GM21576 (cell line): ENCODE results near the gene RBM33.
"Not testable (repeated sequence)": the region's sequence is repeated elsewhere in the genome, so short reads cannot be mapped to it uniquely, and the experiment has no call there.

ENCODE experiments used
- ATAC-seq: cut with Tn5 transposase; IDR thresholded peaks from one replicate; pipeline ENCODE4 v1.9.1; 2021; ENCODE audit warnings: mild to moderate bottlenecking, moderate library complexity; ENCODE audit not compliant: unreplicated experiment

RBM33 gene, protein sequence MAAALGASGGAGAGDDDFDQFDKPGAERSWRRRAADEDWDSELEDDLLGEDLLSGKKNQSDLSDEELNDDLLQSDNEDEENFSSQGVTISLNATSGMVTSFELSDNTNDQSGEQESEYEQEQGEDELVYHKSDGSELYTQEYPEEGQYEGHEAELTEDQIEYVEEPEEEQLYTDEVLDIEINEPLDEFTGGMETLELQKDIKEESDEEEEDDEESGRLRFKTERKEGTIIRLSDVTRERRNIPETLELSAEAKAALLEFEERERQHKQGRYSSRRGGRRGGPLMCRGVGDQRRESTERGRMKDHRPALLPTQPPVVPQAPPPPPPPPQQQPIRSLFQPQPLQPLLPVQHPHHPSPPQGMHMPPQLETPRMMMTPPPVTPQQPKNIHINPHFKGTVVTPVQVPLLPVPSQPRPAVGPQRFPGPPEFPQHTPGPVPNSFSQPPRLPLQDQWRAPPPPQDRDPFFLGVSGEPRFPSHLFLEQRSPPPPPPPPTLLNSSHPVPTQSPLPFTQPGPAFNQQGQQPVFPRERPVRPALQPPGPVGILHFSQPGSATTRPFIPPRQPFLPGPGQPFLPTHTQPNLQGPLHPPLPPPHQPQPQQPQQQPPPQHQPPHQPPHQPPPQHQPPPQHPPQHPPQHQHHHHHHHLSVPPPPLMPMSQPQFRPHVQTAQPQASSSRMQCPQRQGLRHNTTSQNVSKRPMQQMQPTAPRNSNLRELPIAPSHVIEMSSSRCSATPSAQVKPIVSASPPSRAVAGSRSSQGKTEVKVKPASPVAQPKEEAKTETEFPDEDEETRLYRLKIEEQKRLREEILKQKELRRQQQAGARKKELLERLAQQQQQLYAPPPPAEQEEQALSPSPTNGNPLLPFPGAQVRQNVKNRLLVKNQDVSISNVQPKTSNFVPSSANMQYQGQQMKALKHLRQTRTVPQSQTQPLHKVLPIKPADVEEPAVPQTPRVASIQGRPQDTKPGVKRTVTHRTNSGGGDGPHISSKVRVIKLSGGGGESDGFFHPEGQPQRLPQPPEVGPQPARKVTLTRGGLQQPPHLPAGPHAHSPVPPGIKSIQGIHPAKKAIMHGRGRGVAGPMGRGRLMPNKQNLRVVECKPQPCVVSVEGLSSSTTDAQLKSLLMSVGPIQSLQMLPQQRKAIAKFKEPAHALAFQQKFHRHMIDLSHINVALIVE

GRCh38 chr7:155644178-155644970 lies at the start of gene RBM33:
TSS of gene RBM33 (plus strand) at chr7:155644661. CDS start at chr7:155644877, 216 bp downstream.
- peak; percentile 72 for ATAC-seq

DNA sequence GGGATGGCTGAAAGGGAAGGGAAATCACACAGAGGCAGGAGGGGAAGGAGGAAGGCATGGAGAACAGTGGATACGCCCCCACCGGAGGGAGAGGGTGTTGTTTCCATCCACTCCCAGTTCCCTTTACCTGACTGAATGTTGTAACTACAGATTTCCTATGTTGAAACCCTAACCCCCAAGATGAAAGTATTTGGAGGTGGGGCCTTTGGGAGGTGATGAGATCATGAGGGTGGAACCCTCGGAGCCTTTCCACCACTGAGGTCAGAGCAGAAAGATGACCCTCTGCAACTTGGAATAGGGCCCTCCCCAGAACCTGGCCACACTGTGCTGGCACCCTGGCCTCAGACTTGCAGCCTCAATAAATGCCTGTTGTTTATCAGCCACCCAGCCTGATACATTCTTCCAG lies 49.5 kb upstream of the RBM33 start:
- ATAC-seq = no peak

- no peak for ATAC-seq
These were observed 46.7 kb upstream of the RBM33 start for GRCh38 chr7:155597753-155598140.

GRCh38 chr7:155598810-155599210 lies 45.7 kb upstream of the RBM33 start:
- peak; percentile 71 for ATAC-seq

GRCh38 chr7:155602156-155602555 lies 42.3 kb upstream of the RBM33 start:
- ATAC-seq = no peak

GRCh38 chr7:155602750-155603149 lies 41.7 kb upstream of the RBM33 start:
- ATAC-seq = no peak

DNA sequence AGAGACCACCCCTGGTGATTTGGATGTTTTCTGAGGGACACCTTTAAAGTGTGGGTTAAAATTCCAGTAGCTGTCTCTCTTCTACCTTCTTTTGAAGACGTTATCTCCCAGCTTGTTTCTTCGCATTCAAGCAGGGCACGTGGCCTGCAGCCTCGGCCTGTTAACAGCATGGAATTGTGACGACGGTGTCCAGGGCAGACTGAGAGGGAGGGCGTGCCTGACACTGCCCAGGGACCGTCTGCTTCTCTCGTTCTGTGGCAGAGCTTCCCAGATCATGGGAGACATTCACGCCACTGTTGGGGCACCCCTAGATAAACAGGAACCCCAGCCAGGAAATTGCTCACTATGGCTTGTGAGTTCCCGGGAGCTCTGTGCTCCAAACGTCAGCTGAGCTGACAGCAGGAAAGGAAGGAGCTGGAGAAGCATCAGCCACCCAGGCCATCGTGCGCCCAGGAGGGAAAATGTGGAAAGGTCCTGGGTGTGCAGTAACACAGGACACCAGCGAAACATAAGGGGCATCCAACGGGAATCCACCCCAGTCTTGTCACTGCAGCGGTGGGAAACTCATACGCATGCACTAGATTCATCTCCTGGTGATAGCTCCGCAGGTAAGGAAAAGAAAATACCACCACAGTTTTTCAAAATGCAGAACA lies 41.1 kb upstream of the RBM33 start:
- ATAC-seq = no peak

DNA sequence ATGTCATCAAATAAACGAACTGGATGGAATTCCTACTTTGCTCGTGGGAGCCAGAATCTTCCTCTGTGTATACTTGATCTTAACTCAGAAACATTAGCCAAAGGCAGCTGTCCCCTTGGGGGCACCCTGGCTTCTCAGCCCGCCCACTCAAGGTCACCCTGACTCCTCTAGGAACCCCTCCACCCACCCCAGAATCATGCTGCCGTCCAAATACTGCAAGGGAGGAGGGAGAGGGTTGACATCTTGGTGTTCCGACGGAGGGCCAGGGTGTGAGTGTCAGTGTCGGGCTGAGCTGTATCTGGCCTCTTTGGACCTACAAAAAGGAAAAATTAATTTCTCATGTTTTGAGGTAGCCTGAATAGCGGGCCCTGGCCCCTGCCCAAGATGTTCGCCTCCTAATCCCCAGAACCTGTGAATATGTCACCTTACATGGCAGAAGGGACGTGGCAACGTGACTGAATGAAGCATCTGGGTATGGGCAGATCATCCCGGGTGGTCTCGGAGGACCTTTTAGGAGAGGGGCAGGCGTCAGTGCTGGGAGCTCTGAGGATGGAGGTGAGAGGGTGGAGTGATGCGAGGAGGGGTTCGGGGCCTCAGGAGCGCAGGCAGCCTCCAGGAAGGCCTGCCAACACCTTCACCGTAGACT lies 40.5 kb upstream of the RBM33 start:
- ATAC-seq = no peak

DNA sequence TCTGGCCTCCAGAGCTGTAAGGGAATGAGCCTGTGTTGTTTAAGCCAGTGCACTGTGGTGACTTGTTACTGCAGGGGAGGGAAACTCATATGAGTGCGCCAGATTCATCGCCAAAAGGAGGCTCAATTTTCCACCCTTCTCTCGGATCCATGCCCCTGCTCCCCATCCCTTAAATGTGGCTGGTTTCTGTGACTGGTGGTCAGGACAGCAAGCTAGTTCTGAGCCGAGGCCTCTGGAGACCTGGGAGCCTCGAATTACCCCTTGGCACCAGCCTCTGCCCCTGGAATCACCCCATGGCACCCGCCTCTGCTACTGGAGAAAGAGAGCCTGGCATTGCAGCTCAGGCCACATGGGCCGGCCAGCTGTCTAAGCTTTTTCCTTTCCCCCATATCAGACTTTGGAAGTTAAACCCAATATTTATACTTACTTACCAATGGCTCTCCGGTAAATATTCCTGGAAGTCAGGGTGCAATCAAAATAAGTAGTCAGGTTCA lies 39.9 kb upstream of the RBM33 start:
- ATAC-seq = no peak

DNA sequence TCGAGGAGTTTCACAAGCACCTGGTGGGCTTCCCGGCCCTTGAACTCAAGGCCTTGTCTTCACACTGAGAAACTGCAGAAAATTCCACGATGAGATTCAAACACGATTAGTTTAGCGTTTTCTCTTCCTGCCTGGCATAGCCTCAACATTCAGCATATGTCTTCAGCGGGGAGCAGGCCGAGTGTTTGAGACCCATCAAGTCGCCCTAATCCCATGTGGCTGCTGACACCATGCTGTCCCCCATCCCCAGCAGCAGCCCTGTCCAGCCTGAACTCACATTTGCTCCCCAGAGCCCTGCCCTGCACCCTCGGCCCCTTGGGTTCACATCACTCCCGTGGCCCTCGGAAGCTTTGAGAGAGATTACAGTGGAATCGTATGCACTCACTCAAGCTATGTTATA lies 35.3 kb upstream of the RBM33 start:
- no peak for ATAC-seq

GRCh38 chr7:155610633-155611193 lies 33.7 kb upstream of the RBM33 start:
- no peak for ATAC-seq

DNA sequence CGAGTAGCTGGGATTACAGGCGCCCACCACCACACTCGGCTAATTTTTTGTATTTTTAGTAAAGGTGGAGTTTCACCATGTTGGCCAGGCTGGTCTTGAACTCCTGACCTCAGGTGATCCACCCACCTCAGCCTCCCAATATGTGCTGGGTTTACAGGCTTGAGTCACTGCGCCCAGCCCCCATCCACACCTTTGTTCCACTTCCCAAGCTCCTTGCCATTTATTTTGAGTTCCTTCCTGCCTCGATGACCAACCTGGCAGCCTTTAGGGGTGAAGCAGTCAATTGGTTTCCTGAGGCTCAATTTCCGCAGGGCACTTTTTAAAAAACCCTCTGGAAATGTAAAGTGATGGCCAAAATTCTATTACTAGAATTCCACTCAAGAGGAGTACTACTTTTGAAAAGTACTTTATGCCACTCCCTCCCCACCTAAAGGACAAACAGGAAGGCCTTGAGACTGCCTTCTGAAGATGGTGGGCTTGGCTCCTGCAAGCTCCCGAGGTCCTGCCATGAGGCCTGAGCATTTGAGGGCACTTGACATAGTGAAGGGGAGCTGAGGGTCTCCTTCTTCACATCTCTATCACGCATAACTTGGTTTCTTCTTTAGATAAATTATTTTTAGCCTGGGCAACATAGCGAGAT lies 32.5 kb upstream of the RBM33 start:
- ATAC-seq = no peak

DNA sequence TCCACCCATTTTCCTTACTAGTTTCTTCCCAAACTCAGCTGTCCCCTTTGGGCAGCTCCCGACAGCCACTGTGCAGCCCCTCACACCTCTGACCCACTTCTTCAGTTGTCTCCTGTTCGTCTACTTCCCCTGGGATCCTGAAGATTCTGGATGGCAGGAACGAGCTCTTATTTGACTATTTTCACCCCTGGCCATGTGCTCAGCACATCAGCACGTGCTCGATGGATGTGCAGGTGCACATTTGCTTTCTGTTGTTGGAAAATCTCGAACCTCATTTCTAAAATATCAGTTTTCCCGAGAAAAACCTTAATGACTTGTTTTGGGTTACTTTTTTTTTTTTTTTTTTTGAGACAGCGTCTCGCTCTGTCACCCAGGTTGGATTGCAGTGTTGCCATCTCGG lies 31.8 kb upstream of the RBM33 start:
- no peak for ATAC-seq

GRCh38 chr7:155615085-155615484 lies 29.4 kb upstream of the RBM33 start:
- not testable (repeated sequence) for ATAC-seq

DNA sequence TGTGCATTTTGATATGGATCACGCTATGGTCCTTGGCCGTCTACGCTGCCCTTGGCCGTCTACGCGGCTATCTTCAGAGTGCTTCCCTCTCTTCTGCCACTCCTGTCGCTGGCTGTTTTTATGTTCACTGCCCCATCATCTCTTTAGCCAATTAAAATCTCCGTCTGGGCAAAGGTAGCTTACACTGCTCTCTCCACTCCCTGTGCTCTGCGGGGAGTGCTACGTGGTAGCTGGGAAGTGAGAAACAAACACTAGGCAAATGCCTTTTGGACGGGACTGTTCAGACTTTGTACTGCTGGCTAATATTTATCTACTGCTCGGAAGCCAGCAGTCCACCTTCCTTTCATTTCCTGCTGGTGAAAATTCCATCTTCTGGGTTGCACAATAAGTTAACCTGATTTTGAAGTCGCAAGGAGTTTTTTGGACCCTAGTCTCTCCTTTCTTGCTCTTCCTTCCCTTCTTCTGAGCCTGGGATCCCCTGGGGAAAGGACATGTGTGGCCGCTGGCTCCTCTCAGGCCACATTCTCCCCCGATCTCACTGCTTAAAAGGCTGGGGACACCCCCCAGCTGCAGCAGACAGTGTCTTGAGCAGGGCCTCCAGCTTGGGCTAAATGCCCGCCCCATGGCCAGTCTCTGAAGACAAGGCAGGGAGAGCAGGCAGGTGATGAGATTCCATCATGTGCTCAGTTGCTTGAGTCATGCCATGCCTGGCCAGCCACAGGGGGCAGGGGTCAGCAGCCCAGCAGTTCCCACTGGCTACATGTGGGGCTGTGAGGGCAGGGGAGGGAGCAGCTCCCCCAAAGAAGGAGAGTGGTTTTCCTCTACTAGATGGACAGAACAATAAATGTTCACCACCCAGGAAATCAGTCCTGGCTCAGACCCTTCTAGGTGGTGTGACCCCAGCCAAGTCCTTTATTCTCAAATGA lies 25.5 kb upstream of the RBM33 start:
- ATAC-seq = no peak

DNA sequence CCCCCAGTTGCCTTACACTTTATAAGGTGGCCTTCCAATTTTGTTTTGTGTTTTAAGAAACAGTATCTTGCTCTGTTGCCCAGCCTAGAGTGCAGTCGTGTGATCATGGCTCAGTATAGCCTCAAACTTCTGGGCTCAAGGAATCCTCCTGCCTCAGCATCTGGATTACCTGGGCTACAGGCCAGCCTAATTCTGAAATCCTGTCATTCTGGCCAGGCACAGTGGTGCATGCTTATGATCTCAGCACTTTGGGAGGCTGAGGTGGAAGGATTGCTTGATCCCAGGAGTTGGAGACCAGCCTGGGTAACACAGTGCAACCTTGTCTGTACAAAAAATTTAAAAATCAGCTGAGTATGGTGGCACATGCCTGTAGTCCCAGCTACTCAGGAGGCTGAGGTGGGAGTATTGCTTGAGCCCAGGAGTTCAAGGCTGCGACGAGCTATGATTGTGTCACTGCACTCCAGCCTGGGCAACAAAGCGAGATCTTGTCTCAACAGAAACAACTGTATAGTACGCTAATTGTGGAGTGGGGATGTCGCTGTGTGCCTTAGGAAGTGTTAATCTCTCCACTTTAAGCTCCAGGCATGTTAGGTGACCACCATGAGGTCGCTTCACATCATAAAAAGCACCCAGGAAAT lies 24.7 kb upstream of the RBM33 start:
- no peak for ATAC-seq

DNA sequence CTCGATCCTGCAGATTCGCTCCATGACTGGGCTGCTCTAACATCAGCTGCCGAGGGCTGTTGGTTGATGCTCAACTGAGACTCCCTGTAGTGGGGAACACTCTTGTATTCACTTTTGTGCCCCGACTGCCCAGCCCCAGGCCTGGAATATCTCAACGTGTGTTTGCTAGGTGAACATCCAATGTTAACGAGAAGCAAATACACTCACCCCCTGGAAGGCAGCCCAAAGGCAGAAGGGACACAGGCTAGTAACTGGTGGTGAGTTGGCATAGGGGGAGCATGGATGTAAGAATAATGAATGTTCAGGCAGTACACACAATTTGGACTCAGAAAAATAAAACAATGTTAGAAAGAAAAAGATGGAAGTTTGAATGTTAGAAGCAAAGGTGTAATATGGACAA lies 24.0 kb upstream of the RBM33 start:
- no peak for ATAC-seq
